ENCODE data around the gene TBC1D22B.
A peak's percentile ranks its signal among the peaks of the same experiment; 100 is the strongest.

Gene TBC1D22B

GRCh38 chr6:37265860-37266259, 8.3 kb downstream of the TBC1D22B start:
- H3K4me1 Mint-ChIP-seq (ENCODE audit: low read depth) = peaks cover 42% of the 10 kb centered on the region
- H3K9me3 Mint-ChIP-seq = no peaks in the 10 kb centered on the region
- no peak overlapping the region for H3K4me3 Mint-ChIP-seq
- H3K27ac Mint-ChIP-seq = no peak overlapping the region
- no peak for DNase-seq (ENCODE audit: low spot score)
- H3K27me3 Mint-ChIP-seq (ENCODE audit: low read depth) = no peaks in the 10 kb centered on the region
- peaks cover 40% of the 10 kb centered on the region for H3K36me3 Mint-ChIP-seq (ENCODE audit: low read depth)

GRCh38 chr6:37269105-37269504, 11.5 kb downstream of the TBC1D22B start:
- Mint-ChIP-seq H3K4me3 (no peak overlapping the region), H3K4me1 (ENCODE audit: low read depth) (peaks cover 40% of the 10 kb centered on the region), H3K36me3 (ENCODE audit: low read depth) (peaks cover 32% of the 10 kb centered on the region), H3K27me3 (ENCODE audit: low read depth) (no peaks in the 10 kb centered on the region), H3K9me3 (no peaks in the 10 kb centered on the region), H3K27ac (no peak overlapping the region)
- DNase-seq (ENCODE audit: low spot score) = no peak

DNA sequence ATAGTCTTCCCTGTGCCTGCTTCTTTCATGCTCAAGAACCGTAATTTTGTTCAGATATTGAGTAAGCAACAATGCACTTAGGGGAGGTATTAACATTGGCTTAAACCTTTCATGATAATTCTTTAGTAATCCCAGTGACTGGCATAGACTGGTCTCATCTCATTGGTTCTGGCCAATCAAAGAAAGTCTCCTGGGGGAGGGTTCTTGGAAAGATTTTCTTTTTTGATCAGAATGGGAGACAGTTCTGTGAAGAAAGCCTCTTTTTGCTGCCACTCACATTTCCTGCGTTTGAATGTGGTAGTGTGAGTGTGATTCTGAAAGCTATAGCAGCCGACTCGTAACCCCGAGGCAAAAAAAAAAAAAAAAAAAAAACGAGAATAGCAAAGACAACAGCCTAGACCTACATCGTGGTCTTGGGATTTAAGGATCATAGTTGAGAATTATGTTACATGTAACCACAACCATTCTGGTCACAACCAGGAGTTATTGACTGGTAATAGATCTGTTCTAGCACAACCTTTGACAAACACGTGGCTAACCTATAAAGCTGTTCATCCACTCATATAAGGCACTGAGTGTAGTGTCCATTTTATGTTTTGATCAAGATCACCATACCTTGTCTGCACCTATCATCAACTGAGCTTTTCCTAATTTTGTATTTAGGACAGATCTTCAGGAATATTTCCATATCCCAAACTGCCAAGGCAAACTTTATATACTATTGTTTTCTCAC, 15.4 kb downstream of the TBC1D22B start:
- Mint-ChIP-seq H3K36me3 (ENCODE audit: low read depth) (peaks cover 41% of the 10 kb centered on the region), H3K27ac (peak overlapping the region; percentile 75), H3K4me1 (ENCODE audit: low read depth) (peaks cover 51% of the 10 kb centered on the region), H3K9me3 (no peaks in the 10 kb centered on the region), H3K4me3 (peak overlapping the region; percentile 55), H3K27me3 (ENCODE audit: low read depth) (no peaks in the 10 kb centered on the region)
- DNase-seq (ENCODE audit: low spot score) = no peak

- Mint-ChIP-seq H3K36me3 (ENCODE audit: low read depth) (peaks cover 45% of the 10 kb centered on the region), H3K27ac (peak overlapping the region; percentile 75), H3K27me3 (ENCODE audit: low read depth) (no peaks in the 10 kb centered on the region), H3K4me1 (ENCODE audit: low read depth) (peaks cover 55% of the 10 kb centered on the region), H3K9me3 (no peaks in the 10 kb centered on the region), H3K4me3 (peak overlapping the region; percentile 55)
- no peak for DNase-seq (ENCODE audit: low spot score)
Measured at GRCh38 chr6:37273690-37274089, 16.1 kb downstream of the TBC1D22B start.

- peak overlapping the region; percentile 67 for H3K27ac Mint-ChIP-seq
Measured at GRCh38 chr6:37275350-37275749, 17.8 kb downstream of the TBC1D22B start.

DNA sequence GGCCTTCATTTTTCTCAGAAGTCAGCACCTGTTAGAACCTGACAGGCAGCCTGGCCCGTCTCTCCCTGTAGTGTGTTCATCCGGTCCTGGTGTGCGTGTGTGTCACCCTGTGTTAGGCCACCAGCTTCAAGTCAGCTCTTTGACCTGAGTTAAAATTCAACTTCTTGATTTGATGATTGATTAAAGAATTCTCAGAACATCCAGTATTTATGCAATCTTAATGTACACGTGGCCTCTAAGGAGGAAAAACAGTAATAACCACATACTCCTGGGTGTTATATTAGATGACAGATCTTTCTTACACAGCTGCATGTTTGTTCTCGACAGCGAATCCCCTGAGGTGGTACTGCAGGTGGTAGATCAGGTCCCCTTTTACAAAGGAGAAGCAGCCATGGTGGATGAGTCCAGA, 19.4 kb downstream of the TBC1D22B start:
- Mint-ChIP-seq H3K36me3 (ENCODE audit: low read depth) (peaks cover 44% of the 10 kb centered on the region), H3K9me3 (no peaks in the 10 kb centered on the region), H3K4me3 (peak overlapping the region; percentile 40), H3K27ac (peak overlapping the region; percentile 18), H3K27me3 (ENCODE audit: low read depth) (no peaks in the 10 kb centered on the region), H3K4me1 (ENCODE audit: low read depth) (peaks cover 75% of the 10 kb centered on the region)
- DNase-seq (ENCODE audit: low spot score) = no peak

More at GRCh38 chr6:37275350-37275749, 17.8 kb downstream of the TBC1D22B start:
- Mint-ChIP-seq H3K9me3 (no peaks in the 10 kb centered on the region), H3K36me3 (ENCODE audit: low read depth) (peaks cover 48% of the 10 kb centered on the region), H3K27me3 (ENCODE audit: low read depth) (no peaks in the 10 kb centered on the region), H3K4me1 (ENCODE audit: low read depth) (peaks cover 65% of the 10 kb centered on the region), H3K4me3 (peak overlapping the region; percentile 49)
- no peak for DNase-seq (ENCODE audit: low spot score)

DNA sequence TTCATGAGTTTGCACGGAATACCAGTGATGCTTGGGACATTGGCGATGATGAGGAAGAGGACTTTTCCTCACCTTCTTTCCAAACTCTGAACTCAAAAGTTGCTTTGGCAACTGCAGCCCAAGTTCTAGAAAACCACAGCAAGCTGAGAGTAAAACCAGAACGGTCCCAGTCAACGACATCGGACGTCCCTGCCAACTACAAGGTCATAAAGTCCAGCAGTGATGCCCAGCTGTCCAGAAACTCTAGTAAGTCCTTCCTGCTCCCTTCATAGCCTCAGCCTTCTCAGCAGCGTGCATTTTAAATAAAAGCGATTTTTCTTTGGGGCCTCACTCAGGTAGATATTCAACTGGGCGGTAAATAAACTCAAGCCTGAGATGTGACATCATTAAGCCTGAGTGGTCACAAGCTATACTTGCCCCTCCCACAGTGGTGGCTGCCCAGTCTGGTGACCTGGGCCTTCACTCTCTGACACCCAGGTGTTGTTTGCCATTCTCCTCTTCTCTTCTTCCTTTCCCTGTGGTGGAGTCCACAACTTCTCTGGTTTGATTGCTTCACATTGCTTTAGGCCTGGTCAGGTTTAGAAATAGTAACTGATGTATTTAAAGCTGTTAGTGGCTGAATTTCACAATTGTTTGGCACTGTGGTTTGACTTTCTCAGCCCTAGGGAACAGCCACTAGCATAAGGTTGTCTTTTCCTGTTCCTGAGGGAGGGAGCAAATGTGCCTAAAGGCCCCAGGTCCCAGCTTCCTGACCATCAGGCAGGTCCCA, 22.0 kb downstream of the TBC1D22B start:
- no peaks in the 10 kb centered on the region for H3K9me3 Mint-ChIP-seq
- H3K4me3 Mint-ChIP-seq = no peak overlapping the region
- H3K36me3 Mint-ChIP-seq (ENCODE audit: low read depth) = peaks cover 52% of the 10 kb centered on the region
- H3K4me1 Mint-ChIP-seq (ENCODE audit: low read depth) = peaks cover 60% of the 10 kb centered on the region
- peak overlapping the region; percentile 3 for H3K27ac Mint-ChIP-seq
- DNase-seq (ENCODE audit: low spot score) = no peak
- no peaks in the 10 kb centered on the region for H3K27me3 Mint-ChIP-seq (ENCODE audit: low read depth)

DNA sequence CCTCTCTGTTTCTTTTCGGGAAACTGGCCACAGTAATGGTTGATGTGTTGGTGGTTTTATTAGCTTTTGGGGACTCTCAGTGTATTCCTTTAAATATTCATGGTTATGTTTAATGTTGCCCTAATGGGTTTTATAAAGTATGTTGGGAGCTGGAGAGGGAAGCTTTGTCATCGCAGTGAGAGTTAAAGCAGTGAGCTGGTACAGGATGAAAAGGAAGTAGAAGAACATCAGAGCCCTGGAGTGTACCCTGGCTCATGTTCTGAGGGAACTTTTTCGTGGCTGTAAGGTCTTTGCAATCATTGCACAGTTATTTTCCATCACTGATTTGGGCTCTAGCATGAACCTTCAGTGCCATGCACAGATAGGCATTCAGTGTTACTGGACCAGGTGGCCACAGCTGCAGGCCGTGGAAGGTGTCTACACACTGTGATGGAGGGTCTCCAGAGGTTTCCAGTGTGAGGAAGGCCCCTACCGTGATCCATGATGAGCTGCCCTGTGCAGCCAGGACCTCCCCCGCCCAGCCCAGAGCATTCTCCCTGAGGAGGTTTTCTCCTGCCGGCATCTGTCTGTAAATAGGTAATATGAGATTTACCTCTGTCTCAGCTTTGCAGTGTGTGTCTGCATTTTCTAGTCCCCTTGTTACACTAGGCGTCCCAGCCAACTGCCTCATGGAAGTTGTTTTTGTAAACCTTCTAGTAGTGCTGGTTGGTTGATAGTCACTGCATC, 22.8 kb downstream of the TBC1D22B start:
- peaks cover 52% of the 10 kb centered on the region for H3K36me3 Mint-ChIP-seq (ENCODE audit: low read depth)

DNA sequence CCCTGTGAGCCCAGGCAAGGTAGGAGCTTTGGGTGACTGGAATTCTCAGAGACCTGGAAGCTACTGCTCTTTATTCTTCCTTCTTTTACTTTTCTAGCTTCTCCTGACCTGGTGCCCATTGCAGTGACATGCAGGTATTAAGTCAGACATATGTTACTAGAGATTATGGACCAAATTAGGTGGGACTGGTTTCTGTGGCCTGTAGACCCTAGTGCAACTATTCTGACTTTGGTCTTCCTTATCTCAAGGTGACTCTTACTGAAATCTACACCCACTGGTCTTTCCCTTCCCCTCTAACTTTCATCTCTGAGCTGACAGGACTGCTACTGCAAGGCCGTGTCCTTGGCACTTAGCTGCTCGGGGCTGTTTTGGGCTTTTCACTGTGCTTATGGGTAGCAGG, 24.8 kb downstream of the TBC1D22B start:
- peaks cover 43% of the 10 kb centered on the region for H3K4me1 Mint-ChIP-seq (ENCODE audit: low read depth)

More for the DNA sequence above, 22.8 kb downstream of the TBC1D22B start:
- Mint-ChIP-seq H3K4me1 (ENCODE audit: low read depth) (peaks cover 55% of the 10 kb centered on the region), H3K4me3 (no peak overlapping the region), H3K9me3 (no peaks in the 10 kb centered on the region), H3K27ac (peak overlapping the region; percentile 3), H3K27me3 (ENCODE audit: low read depth) (no peaks in the 10 kb centered on the region)
- DNase-seq (ENCODE audit: low spot score) = no peak

GRCh38 chr6:37283268-37283667, 25.7 kb downstream of the TBC1D22B start:
- DNase-seq (ENCODE audit: low spot score) = no peak
- Mint-ChIP-seq H3K27me3 (ENCODE audit: low read depth) (no peaks in the 10 kb centered on the region), H3K27ac (no peak overlapping the region), H3K9me3 (no peaks in the 10 kb centered on the region), H3K4me1 (ENCODE audit: low read depth) (peaks cover 45% of the 10 kb centered on the region), H3K4me3 (no peak overlapping the region), H3K36me3 (ENCODE audit: low read depth) (peaks cover 58% of the 10 kb centered on the region)

More for the DNA sequence above, 24.8 kb downstream of the TBC1D22B start:
- no peaks in the 10 kb centered on the region for H3K27me3 Mint-ChIP-seq (ENCODE audit: low read depth)
- DNase-seq (ENCODE audit: low spot score) = no peak
- peak overlapping the region; percentile 49 for H3K4me3 Mint-ChIP-seq
- peak overlapping the region; percentile 15 for H3K27ac Mint-ChIP-seq
- H3K36me3 Mint-ChIP-seq (ENCODE audit: low read depth) = peaks cover 54% of the 10 kb centered on the region
- no peaks in the 10 kb centered on the region for H3K9me3 Mint-ChIP-seq

DNA sequence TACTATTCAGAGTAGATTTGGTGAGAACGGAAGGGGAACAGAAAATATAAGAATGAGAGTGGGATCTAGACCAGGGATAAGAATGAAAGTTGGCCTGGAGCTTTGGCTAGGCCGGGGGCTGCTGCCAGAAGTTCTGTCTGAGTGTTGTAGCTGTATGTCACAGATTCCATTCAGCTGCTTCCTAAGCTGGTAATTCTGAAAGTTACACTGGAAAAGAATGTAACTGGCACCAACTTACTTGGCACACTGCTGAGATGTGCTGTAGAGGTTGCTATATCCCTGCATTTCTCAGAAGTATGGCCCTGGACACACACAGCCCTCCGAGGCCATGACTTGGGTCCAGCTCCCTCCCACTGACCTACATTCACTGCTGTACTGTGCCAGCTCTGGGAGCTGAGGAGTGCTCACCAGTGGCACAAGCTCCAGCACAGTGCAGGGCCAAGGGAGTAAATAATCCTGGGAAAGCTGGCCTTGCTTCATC, 26.1 kb downstream of the TBC1D22B start:
- no peak for DNase-seq (ENCODE audit: low spot score)
- Mint-ChIP-seq H3K4me1 (ENCODE audit: low read depth) (peaks cover 47% of the 10 kb centered on the region), H3K4me3 (no peak overlapping the region), H3K27me3 (ENCODE audit: low read depth) (no peaks in the 10 kb centered on the region), H3K27ac (no peak overlapping the region), H3K36me3 (ENCODE audit: low read depth) (peaks cover 57% of the 10 kb centered on the region), H3K9me3 (no peaks in the 10 kb centered on the region)

- H3K36me3 Mint-ChIP-seq (ENCODE audit: low read depth) = peaks cover 54% of the 10 kb centered on the region
- peaks cover 50% of the 10 kb centered on the region for H3K4me1 Mint-ChIP-seq (ENCODE audit: low read depth)
- H3K27ac Mint-ChIP-seq = no peak overlapping the region
- no peak overlapping the region for H3K4me3 Mint-ChIP-seq
- H3K9me3 Mint-ChIP-seq = no peaks in the 10 kb centered on the region
- H3K27me3 Mint-ChIP-seq (ENCODE audit: low read depth) = no peaks in the 10 kb centered on the region
- DNase-seq (ENCODE audit: low spot score) = no peak
Measured at GRCh38 chr6:37284781-37285180, 27.2 kb downstream of the TBC1D22B start.

GRCh38 chr6:37285861-37286311, 28.3 kb downstream of the TBC1D22B start:
- H3K4me1 Mint-ChIP-seq (ENCODE audit: low read depth) = peaks cover 48% of the 10 kb centered on the region
- H3K27me3 Mint-ChIP-seq (ENCODE audit: low read depth) = no peaks in the 10 kb centered on the region
- no peaks in the 10 kb centered on the region for H3K9me3 Mint-ChIP-seq
- no peak overlapping the region for H3K27ac Mint-ChIP-seq
- DNase-seq (ENCODE audit: low spot score) = no peak
- H3K4me3 Mint-ChIP-seq = no peak overlapping the region
- peaks cover 52% of the 10 kb centered on the region for H3K36me3 Mint-ChIP-seq (ENCODE audit: low read depth)
